Hypothalamus (tissue), 51 donors: Measurements from ENCODE around the gene PRSS12.
"Not testable (repeated sequence)": the region's sequence is repeated elsewhere in the genome, so short reads cannot be mapped to it uniquely, and the experiment has no call there.

ENCODE experiments used
- DNase-seq, 51 donors: peaks; one replicate each; lab custom pipeline; 2025; lab: John Stamatoyannopoulos, UW

Gene PRSS12

DNA sequence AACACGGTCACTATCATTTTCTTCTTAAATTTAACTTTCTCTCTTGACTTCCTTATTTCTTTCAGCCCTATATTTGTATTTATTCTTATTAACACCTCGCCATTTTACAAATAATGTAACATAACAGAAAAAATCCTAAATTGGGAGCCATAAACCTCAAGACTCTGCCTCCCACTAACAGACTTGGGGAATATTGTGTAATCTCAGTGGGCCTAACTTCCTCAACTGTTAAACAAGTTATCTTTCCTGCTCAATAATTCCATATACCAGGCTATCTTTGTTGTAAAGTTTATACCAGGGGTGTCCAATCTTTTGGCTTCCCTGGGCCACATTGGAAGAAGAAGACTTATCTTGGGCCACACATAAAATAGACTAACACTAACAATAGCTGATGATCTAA, 26.2 kb downstream of the PRSS12 start:
- DNase-seq = no peak

- no peak for DNase-seq
These were observed 27.4 kb downstream of the PRSS12 start for GRCh38 chr4:118325431-118325830.

GRCh38 chr4:118322831-118323502, 29.8 kb downstream of the PRSS12 start:
- DNase-seq = no peak

DNA sequence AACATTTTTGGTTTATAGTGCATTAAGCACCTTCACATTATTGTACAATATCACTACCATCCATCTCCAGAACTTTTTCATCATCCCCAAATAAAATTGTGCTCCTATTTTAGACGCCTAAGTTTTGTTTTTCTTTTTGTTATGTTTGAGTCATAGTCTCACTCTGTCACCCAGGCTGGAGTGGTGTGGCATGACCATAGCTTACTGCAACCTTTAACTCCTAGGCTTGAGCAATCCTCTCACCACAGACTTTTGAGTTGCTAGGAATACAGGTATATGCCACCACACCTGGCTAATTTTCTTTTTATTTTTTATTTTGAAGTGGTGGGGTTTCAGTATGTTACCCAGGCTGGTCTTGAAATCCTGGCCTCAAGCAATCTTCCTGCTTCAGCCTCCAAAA, 33.9 kb downstream of the PRSS12 start:
- no peak for DNase-seq

DNA sequence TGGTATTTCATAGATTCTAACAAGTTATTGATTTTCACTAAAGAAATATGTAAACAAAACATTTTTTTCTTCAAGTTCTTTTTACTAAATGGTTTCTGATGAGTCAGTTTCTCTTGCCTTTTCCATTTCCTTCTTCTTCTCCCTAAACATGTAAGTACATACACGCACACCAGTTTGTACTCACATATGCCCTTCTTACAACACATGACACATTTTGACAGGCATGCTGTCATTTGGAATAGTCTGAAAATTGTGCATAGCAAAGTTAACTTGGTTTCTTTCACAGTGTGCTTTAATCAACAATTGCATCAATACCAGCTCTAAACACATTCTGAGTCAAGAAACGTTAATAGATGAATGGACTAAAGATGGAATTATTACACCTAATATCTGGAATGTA, 35.1 kb downstream of the PRSS12 start:
- no peak for DNase-seq

DNA sequence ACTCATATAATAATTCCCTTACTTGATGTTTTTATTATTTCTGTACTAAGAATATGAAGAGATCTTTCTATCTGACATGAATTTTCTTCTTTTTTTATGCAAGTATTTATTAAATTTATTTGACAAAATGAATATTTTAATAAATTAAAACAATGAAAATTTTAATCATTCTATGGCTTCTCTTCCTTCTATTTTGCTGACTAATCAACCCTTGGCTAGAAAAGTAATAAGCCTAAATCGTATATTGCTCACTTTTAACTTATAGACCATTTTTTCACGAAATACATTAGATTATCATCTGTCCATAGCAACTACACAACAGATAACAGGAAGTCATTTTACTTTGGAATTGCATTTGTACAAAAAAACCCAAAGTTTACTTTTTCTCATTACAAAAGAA, 38.6 kb downstream of the PRSS12 start:
- no peak for DNase-seq

GRCh38 chr4:118313098-118313497, 39.7 kb downstream of the PRSS12 start:
- DNase-seq = no peak

- no peak for DNase-seq
These were observed 44.3 kb downstream of the PRSS12 start for GRCh38 chr4:118308306-118309030.

DNA sequence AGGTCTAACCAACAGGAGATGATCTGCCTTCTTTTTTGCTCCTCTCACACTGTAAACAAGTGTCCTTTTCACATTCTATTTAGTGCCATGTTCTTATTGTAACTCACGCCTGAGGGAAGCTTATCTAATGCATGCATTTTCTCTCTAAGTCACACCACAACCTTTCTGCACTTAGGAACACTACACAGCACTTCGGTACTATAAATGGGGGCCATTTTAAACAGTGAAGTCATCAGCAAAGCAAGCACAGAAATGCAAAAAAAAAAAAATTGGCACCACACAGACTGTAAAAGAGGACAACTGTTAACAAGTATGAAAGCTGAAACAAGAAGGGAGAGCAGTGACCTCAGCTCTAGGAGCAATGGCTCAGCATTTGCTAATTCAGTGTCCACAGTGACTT, 45.2 kb downstream of the PRSS12 start:
- DNase-seq = no peak

GRCh38 chr4:118299619-118300018, 53.2 kb downstream of the PRSS12 start:
- DNase-seq = not testable (repeated sequence)

- DNase-seq = no peak
These were observed 56.1 kb downstream of the PRSS12 start for GRCh38 chr4:118296729-118297128.

DNA sequence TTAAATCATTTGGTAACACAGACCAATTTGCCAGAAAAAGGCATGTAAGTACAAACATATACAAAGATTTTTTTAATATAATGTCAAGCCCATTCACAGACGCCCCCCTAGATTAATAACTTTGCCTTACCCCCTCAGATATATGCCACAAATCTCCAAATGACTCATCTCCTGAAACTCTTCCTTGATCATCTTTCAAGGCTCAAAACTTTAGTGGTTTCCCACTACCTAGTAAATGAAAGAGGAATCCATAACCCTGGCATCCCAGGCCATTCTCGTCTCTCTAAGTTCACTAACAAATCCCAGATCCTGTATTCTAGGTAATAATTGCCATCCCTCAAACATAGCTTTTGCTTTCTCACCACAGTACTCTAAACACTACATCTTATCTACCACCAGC, 61.9 kb downstream of the PRSS12 start:
- no peak for DNase-seq

- DNase-seq = no peak
These were observed 63.0 kb downstream of the PRSS12 start for GRCh38 chr4:118289794-118290193.

GRCh38 chr4:118287711-118288451, 64.9 kb downstream of the PRSS12 start:
- DNase-seq = no peak

GRCh38 chr4:118286685-118287084, 66.1 kb downstream of the PRSS12 start:
- no peak for DNase-seq

- DNase-seq = no peak
These were observed 66.9 kb downstream of the PRSS12 start for GRCh38 chr4:118285931-118286330.

GRCh38 chr4:118284169-118284568, 68.6 kb downstream of the PRSS12 start:
- no peak for DNase-seq

GRCh38 chr4:118282692-118283091, 70.1 kb downstream of the PRSS12 start:
- DNase-seq = no peak

- peak in 1 of 51 donors; percentile 0 for DNase-seq
These were observed 71.0 kb downstream of the PRSS12 start for GRCh38 chr4:118281611-118282442.

- DNase-seq = peak in 17 of 51 donors; percentile 1 to 46 (median 6)
These were observed 72.1 kb downstream of the PRSS12 start for GRCh38 chr4:118280501-118281218.
